Mesenteric fat pad (tissue), 1 donor: ENCODE data around the gene GPHB5. TPM values are rescaled to one million over a fixed set of nuclear protein-coding genes. Genes with fewer than 3 reads are reported as not detected.

ENCODE experiments used
- DNase-seq: peaks from one replicate; pipeline ENCODE4 v3.0.0-alpha.2; 2020; ENCODE audit warnings: low spot score
- total RNA-seq: library from RNA; stranded (reverse); fragmentation: NEBNext Ultra II Directional; extraction: Animal tissue kit (Norgen Biotek cat#: 25700); gene quantifications from one replicate; pipeline ENCODE4 v1.2.1, GENCODE V29; 2021
- donor health status: DM: yes; HTN: yes; CAD: no.

GPHB5 gene
- total RNA-seq, 1 donor from 2014 or later = not detected

- no peak for DNase-seq
These were observed 52.6 kb downstream of the GPHB5 start for GRCh38 chr14:63266106-63266505.

Other genes starting within 250 kb of the GPHB5 start
- gene RHOJ, start 114.5 kb downstream of the GPHB5 start, total RNA-seq = 14.5 TPM
- gene PPP2R5E, start 224.4 kb upstream of the GPHB5 start, total RNA-seq = 36.0 TPM